Psoas muscle (tissue), 8 donors: ENCODE results near the gene SLCO1B3. TPM values are rescaled to one million over a fixed set of nuclear protein-coding genes. Genes with fewer than 3 reads are reported as not detected.

Experiments
- ATAC-seq, 4 donors: fragments of 200-7000 bp; cut with Tn5 transposase; one replicate each; pipeline ENCODE4 v1.9.1; 2020; ENCODE audit warnings: moderate library complexity in 3 of 4, mild to moderate bottlenecking in 2 of 4
- DNase-seq, 2 donors: peaks; one replicate each; pipeline ENCODE4 v3.0.0-alpha.2; 2020
- H3K27ac ChIP-seq: fragments of 200-600 bp; one replicate; pipeline ENCODE4 v1.8.0; 2022
- H3K27me3 ChIP-seq, 3 donors: fragments of 200-600 bp in 1 of 3; one replicate each; pipeline versions ENCODE4 v1.6.1 to v1.8.0; 2013 to 2022; ENCODE audit warnings: low read length in 2 of 3, mild to moderate bottlenecking in 2 of 3, moderate library complexity in 1 of 3; ENCODE audit not compliant: insufficient read depth in 3 of 3
- H3K36me3 ChIP-seq, 2 donors: fragments of 200-600 bp in 1 of 2; one replicate each; pipeline versions ENCODE4 v1.6.1 to v1.8.0; 2013 to 2022; ENCODE audit warnings: low read depth in 1 of 2, mild to moderate bottlenecking in 1 of 2, moderate library complexity in 1 of 2; ENCODE audit not compliant: insufficient read depth in 1 of 2
- H3K4me1 ChIP-seq: fragments of 200-600 bp; one replicate; pipeline ENCODE4 v1.8.0; 2022
- H3K4me3 ChIP-seq: fragments of 200-600 bp; one replicate; pipeline ENCODE4 v1.8.0; 2022; ENCODE audit warnings: mild to moderate bottlenecking
- H3K9me3 ChIP-seq: fragments of 200-600 bp; one replicate; pipeline ENCODE4 v1.8.0; 2022
- CTCF ChIP-seq: fragments of 200-600 bp; IDR thresholded peaks from one replicate; pipeline ENCODE4 v1.8.0; 2022; ENCODE audit warnings: antibody characterized with exemption
- WGBS, 3 donors: extraction: QIAGEN DNeasy Blood & Tissue Kit; methylation state at CpG; one replicate each; pipeline versions ENCODE4 v1.1.6 to v1.1.7; 2013; 5-methylcytosine and 5-hydroxymethylcytosine counted together
- intact Hi-C, 2 donors: fragments of 100-400 bp; cut with DNase I; formaldehyde crosslinking; loops; one replicate each; pipeline versions ENCODE4 v1.11.0 to v1.14.2; 2022
- polyA plus RNA-seq, 3 donors: library from polyadenylated mRNA; stranded (reverse); fragments of 200-250 nt; gene quantifications; one replicate each; pipeline ENCODE4 v1.2.3, GENCODE V29; 2013
- total RNA-seq, 4 donors: library from RNA; stranded (reverse); fragmentation: NEBNext Ultra II Directional in 2 of 4; extraction: Animal tissue kit (Norgen Biotek cat#: 25700) in 2 of 4; gene quantifications; one replicate each; pipeline versions ENCODE4 v1.2.1 to v1.2.4, GENCODE V29; 2021 to 2023
- donor health status: healthy with polysubstance abuse.
- donor health status: DM: no; HTN: no; CAD: no; lungs with moderate emphysema.
- donor health status: Bipolar disorder and iron deficiency.
- donor health status: healthy.
- donor health status: DM: yes; HTN: yes; CAD: no.
- donor health status: DM: no; HTN: no; CAD: no.
- donor health status: DM: no; HTN: no; CAD: no.
- donor health status: DM: yes; HTN: yes; CAD: no.

The SLCO1B3 gene
- total and polyA plus RNA-seq, 7 donors: 0.04 TPM; not detected in 6

GRCh38 chr12:20807192-20808080 is 3.1 kb upstream of the SLCO1B3 start:
- Histone ChIP-seq H3K27me3 (no peaks in the 10 kb centered on the region), H3K27ac (no peak overlapping the region), H3K36me3 (no peaks in the 10 kb centered on the region), H3K4me3 (no peak overlapping the region), H3K4me1 (no peaks in the 10 kb centered on the region), H3K9me3 (no peaks in the 10 kb centered on the region)
- TF ChIP-seq CTCF: no peak
- DNase-seq (no peak), ATAC-seq (no peak)
- intact Hi-C loops: no loop called here
- WGBS, 3 donors: 91 to 95% (median 93%) methylated on average over 30 to 51 of the region's 51 CpGs

- intact Hi-C loops: no loop called here
- Histone ChIP-seq H3K27me3 (no peaks in the 10 kb centered on the region), H3K36me3 (no peaks in the 10 kb centered on the region), H3K9me3 (no peaks in the 10 kb centered on the region), H3K4me3 (no peak overlapping the region), H3K27ac (no peak overlapping the region), H3K4me1 (no peaks in the 10 kb centered on the region)
- no peak for TF ChIP-seq CTCF
- no peak for DNase-seq
- ATAC-seq: no peak
- 72 to 83% (median 75%) methylated on average over 1 of the region's 1 CpG for WGBS, 3 donors
Measured at GRCh38 chr12:20808521-20808920, 2.0 kb upstream of the SLCO1B3 start.

GRCh38 chr12:20815574-20815973 is 5.1 kb downstream of the SLCO1B3 start:
- ATAC-seq (no peak), DNase-seq (no peak)
- WGBS, 3 donors: 92 to 95% (median 92%) methylated on average over 2 of the region's 2 CpGs
- Histone ChIP-seq H3K4me1 (no peaks in the 10 kb centered on the region), H3K27ac (no peak overlapping the region), H3K36me3 (no peaks in the 10 kb centered on the region), H3K4me3 (no peak overlapping the region), H3K9me3 (no peaks in the 10 kb centered on the region), H3K27me3 (no peaks in the 10 kb centered on the region)
- TF ChIP-seq CTCF: no peak
- intact Hi-C loops: no loop called here

GRCh38 chr12:20822415-20822814 is 11.9 kb downstream of the SLCO1B3 start:
- no peaks in the 10 kb centered on the region for H3K27me3 ChIP-seq
- ATAC-seq (no peak), DNase-seq (no peak)
- no peak overlapping the region for H3K27ac ChIP-seq
- no peak for TF ChIP-seq CTCF
- H3K4me1 ChIP-seq: no peaks in the 10 kb centered on the region
- intact Hi-C loops: no loop called here
- WGBS, 3 donors: 90 to 92% (median 92%) methylated on average over 6 of the region's 6 CpGs
- H3K9me3 ChIP-seq: no peaks in the 10 kb centered on the region
- H3K36me3 ChIP-seq: no peaks in the 10 kb centered on the region
- H3K4me3 ChIP-seq: no peak overlapping the region
